HEK293 (cell line): ENCODE measurements around the gene TWIST2.

Experiments used
- CTCF ChIA-PET: fragments of 350-600 bp; formaldehyde crosslinking; extraction: SDS; loops from one replicate; lab custom pipeline; 2021; ENCODE audit warnings: antibody characterized with exemption; lab: Yijun Ruan, JAX
- POLR2A ChIA-PET: fragments of 300-600 bp; formaldehyde crosslinking; extraction: SDS; loops from one replicate; lab custom pipeline; 2020; ENCODE audit warnings: antibody characterized with exemption, inconsistent platforms; lab: Yijun Ruan, JAX
- H3K27ac ChIP-seq: fragments of 200-500 bp; sonication (Bioruptor generic); 2 replicates; pipeline ENCODE4 v1.5.1; 2014; ENCODE audit warnings: low read depth, low read length, control low read depth, inconsistent platforms; ENCODE audit errors: extremely low read depth
- H3K36me3 ChIP-seq, 2 experiments: fragments of 200-500 bp in 1 of 2; sonication (Bioruptor generic) in 1 of 2; 1 replicate in 1 of 2; 2 replicates in 1 of 2; pipeline ENCODE4 v1.5.1; 2014 to 2017; ENCODE audit warnings: inconsistent platforms in 2 of 2, low read length in 2 of 2; ENCODE audit not compliant: control insufficient read depth in 2 of 2, insufficient read depth in 1 of 2
- H3K4me1 ChIP-seq: fragments of 200-500 bp; sonication (Bioruptor generic); 2 replicates; pipeline ENCODE4 v1.5.1; 2014; ENCODE audit warnings: mild to moderate bottlenecking, low read length, inconsistent platforms; ENCODE audit not compliant: control insufficient read depth, insufficient read depth
- H3K4me3 ChIP-seq: 2 replicates; pipeline ENCODE4 v1.5.1; 2011; ENCODE audit warnings: low read depth, mild to moderate bottlenecking, control low read depth, low read length, moderate library complexity
- H3K9me3 ChIP-seq: fragments of 200-500 bp; sonication (Bioruptor generic); 2 replicates; pipeline ENCODE4 v1.5.1; 2014; ENCODE audit warnings: low read depth, low read length, inconsistent platforms; ENCODE audit not compliant: control insufficient read depth, insufficient read depth
- BCL11B ChIP-seq: fragments of 450-650 bp; formaldehyde crosslinking; IDR thresholded peaks from 2 replicates; pipeline ENCODE4 v1.5.1; 2016; ENCODE audit warnings: low read depth, missing biosample characterization, missing genetic modification characterization
- ELK4 ChIP-seq: IDR thresholded peaks from 2 replicates; pipeline ENCODE4 v1.6.1; 2011; ENCODE audit warnings: mild to moderate bottlenecking, low read depth, low read length, borderline replicate concordance
- GLI2 ChIP-seq: fragments of 450-650 bp; formaldehyde crosslinking; IDR thresholded peaks from 2 replicates; pipeline ENCODE4; 2017; ENCODE audit warnings: missing biosample characterization, missing genetic modification characterization, low read depth, borderline replicate concordance
- MEIS1 ChIP-seq: sonication (generic); formaldehyde crosslinking; IDR thresholded peaks from 2 replicates; pipeline ENCODE4 v1.8.1; 2022; ENCODE audit warnings: missing genetic modification reagents, mild to moderate bottlenecking, borderline replicate concordance
- REST ChIP-seq: fragments of 450-650 bp; formaldehyde crosslinking; IDR thresholded peaks from 2 replicates; pipeline ENCODE4 v1.5.1; 2016; ENCODE audit warnings: missing biosample characterization, missing genetic modification characterization
- ZEB2 ChIP-seq: fragments of 450-650 bp; formaldehyde crosslinking; IDR thresholded peaks from 2 replicates; pipeline ENCODE4 v1.5.1; 2016; ENCODE audit warnings: missing biosample characterization, missing genetic modification characterization
- ZFHX2 ChIP-seq: fragments of 450-650 bp; formaldehyde crosslinking; conservative IDR thresholded peaks from 2 replicates; pipeline ENCODE4 v1.5.1; 2016; ENCODE audit warnings: missing biosample characterization, missing genetic modification characterization
- ZNF169 ChIP-seq: fragments of 450-650 bp; formaldehyde crosslinking; IDR thresholded peaks from 2 replicates; pipeline ENCODE4 v1.5.1; 2016; ENCODE audit warnings: missing biosample characterization, missing genetic modification characterization
- ZNF175 ChIP-seq: fragments of 450-650 bp; formaldehyde crosslinking; IDR thresholded peaks from 2 replicates; pipeline ENCODE4 v1.5.1; 2016; ENCODE audit warnings: missing biosample characterization, missing genetic modification characterization
- ZNF211 ChIP-seq: fragments of 450-650 bp; formaldehyde crosslinking; IDR thresholded peaks from 2 replicates; pipeline ENCODE4 v1.5.1; 2016; ENCODE audit warnings: low read depth, missing biosample characterization, missing genetic modification characterization
- ZNF214 ChIP-seq: fragments of 450-650 bp; formaldehyde crosslinking; IDR thresholded peaks from 2 replicates; pipeline ENCODE4 v1.5.1; 2017; ENCODE audit warnings: missing biosample characterization, mild to moderate bottlenecking, missing genetic modification characterization, borderline replicate concordance
- ZNF280D ChIP-seq: fragments of 450-650 bp; formaldehyde crosslinking; IDR thresholded peaks from 2 replicates; pipeline ENCODE4 v1.5.1; 2016; ENCODE audit warnings: missing biosample characterization, missing genetic modification characterization
- ZNF350 ChIP-seq: fragments of 450-650 bp; formaldehyde crosslinking; IDR thresholded peaks from 2 replicates; pipeline ENCODE4 v1.5.0; 2017; ENCODE audit warnings: missing biosample characterization, mild to moderate bottlenecking, missing genetic modification characterization
- ZNF398 ChIP-seq: fragments of 450-650 bp; formaldehyde crosslinking; IDR thresholded peaks from 2 replicates; pipeline ENCODE4 v1.5.1; 2017; ENCODE audit warnings: missing biosample characterization, missing genetic modification characterization
- ZNF510 ChIP-seq: fragments of 450-650 bp; formaldehyde crosslinking; IDR thresholded peaks from 2 replicates; pipeline ENCODE4 v1.5.1; 2018; ENCODE audit warnings: mild to moderate bottlenecking, missing genetic modification characterization, missing biosample characterization; ENCODE audit not compliant: insufficient replicate concordance
- ZNF843 ChIP-seq: fragments of 450-650 bp; formaldehyde crosslinking; IDR thresholded peaks from 2 replicates; pipeline ENCODE4 v1.5.1; 2016; ENCODE audit warnings: missing biosample characterization, missing genetic modification characterization

The TWIST2 gene

GRCh38 chr2:238948765-238949641, 101.1 kb downstream of the TWIST2 start:
- Histone ChIP-seq H3K4me1 (no peaks in the 10 kb centered on the region), H3K9me3 (no peaks in the 10 kb centered on the region), H3K4me3 (no peak overlapping the region), H3K27ac (no peak overlapping the region), H3K36me3 (no peaks in the 10 kb centered on the region)
- ChIA-PET POLR2A (no interaction called here), CTCF (interaction anchor here (0.6 to 1.1 kb wide), 2 partner anchors 108 to 281 kb away, joined by 3 read pairs; no protein-coding TSS in a partner anchor)
- no peak for TF ChIP-seq REST
- no peak for TF ChIP-seq ZNF350
- no peak for TF ChIP-seq ZNF214 (tag by site-specific recombination)
- no peak for TF ChIP-seq ZNF175 (tag by site-specific recombination)
- no peak for TF ChIP-seq MEIS1 (CRISPR knock-in tag)
- no peak for TF ChIP-seq ZNF398 (tag by site-specific recombination)
- TF ChIP-seq ZNF843 (tag by site-specific recombination): no peak
- no peak for TF ChIP-seq ELK4
- no peak for TF ChIP-seq ZNF169 (tag by site-specific recombination)
- no peak for TF ChIP-seq ZEB2 (tag by site-specific recombination)
- no peak for TF ChIP-seq ZNF510 (tag by site-specific recombination)
- no peak for TF ChIP-seq ZNF211 (tag by site-specific recombination)
- TF ChIP-seq GLI2 (tag by site-specific recombination): no peak
- no peak for TF ChIP-seq BCL11B (tag by site-specific recombination)
- no peak for TF ChIP-seq ZNF280D (tag by site-specific recombination)
- TF ChIP-seq ZFHX2 (tag by site-specific recombination): no peak
